Sigmoid colon (tissue), 7 donors: Measurements from ENCODE around the gene PPFIA4. TPM values are rescaled to one million over a fixed set of nuclear protein-coding genes. Genes with fewer than 3 reads are reported as not detected.

Experiments used
- DNase-seq: peaks from one replicate; pipeline ENCODE4 v3.0.0-alpha.2; 2019
- H3K27ac ChIP-seq, 4 donors: fragments of 200-600 bp; sonication (generic); one replicate each; pipeline ENCODE4 v1.5.1; 2016 to 2019; ENCODE audit warnings: mild to moderate bottlenecking in 1 of 4
- H3K27me3 ChIP-seq, 3 donors: fragments of 200-600 bp; sonication (generic); one replicate each; pipeline ENCODE4 v1.5.1; 2019; ENCODE audit warnings: mild to moderate bottlenecking in 1 of 3
- H3K36me3 ChIP-seq, 4 donors: fragments of 200-600 bp; sonication (generic); one replicate each; pipeline ENCODE4 v1.5.1; 2016 to 2019
- H3K4me1 ChIP-seq, 4 donors: fragments of 200-600 bp; sonication (generic); one replicate each; pipeline ENCODE4 v1.5.1; 2017 to 2019
- H3K4me3 ChIP-seq, 4 donors: fragments of 200-600 bp; sonication (generic); one replicate each; pipeline ENCODE4 v1.5.1; 2017 to 2019; ENCODE audit warnings: mild to moderate bottlenecking in 2 of 4, moderate library complexity in 1 of 4
- H3K9me3 ChIP-seq, 4 donors: fragments of 200-600 bp in 3 of 4; sonication (generic) in 3 of 4; one replicate each; pipeline versions ENCODE4 v1.5.1 to v1.6.1; 2013 to 2019
- EP300 ChIP-seq, 4 donors: sonication (generic); formaldehyde crosslinking; IDR thresholded peaks; one replicate each; pipeline ENCODE4 v1.6.1; 2017; ENCODE audit warnings: antibody characterized with exemption in 4 of 4
- POLR2A ChIP-seq, 2 donors: fragments of 450-650 bp; IDR thresholded peaks; one replicate each; pipeline ENCODE4 v1.6.1; 2016; ENCODE audit warnings: antibody characterized with exemption in 2 of 2, mild to moderate bottlenecking in 2 of 2, moderate library complexity in 2 of 2
- POLR2AphosphoS5 ChIP-seq, 4 donors: sonication (generic); formaldehyde crosslinking; IDR thresholded peaks; one replicate each; pipeline ENCODE4 v1.6.1; 2017; ENCODE audit warnings: antibody characterized with exemption in 4 of 4
- WGBS, 2 donors: extraction: QIAGEN DNeasy Blood & Tissue Kit; methylation state at CpG; one replicate each; pipeline ENCODE4 v1.1.7; 2013; 5-methylcytosine and 5-hydroxymethylcytosine counted together
- intact Hi-C: fragments of 100-400 bp; cut with DNase I; formaldehyde crosslinking; loops from one replicate; pipeline ENCODE4 v1.15.1; 2023
- polyA plus RNA-seq, 3 donors: library from polyadenylated mRNA; stranded (reverse); fragments of 200-250 nt; gene quantifications; one replicate each; pipeline ENCODE4 v1.2.3, GENCODE V29; 2013
- total RNA-seq, 4 donors: library from RNA; depleted of rRNA; stranded (reverse); fragments of >200 nt; gene quantifications; one replicate each; pipeline ENCODE4 v1.1.0, GENCODE V29; 2016
- TF ChIP-seq, protein P1 (sequence below), 4 experiments: fragments of 450-650 bp in 3 of 4; fragments of 200-600 bp in 1 of 4; IDR thresholded peaks; one replicate each; pipeline ENCODE4 v1.5.1; 2016 to 2019; ENCODE audit warnings: antibody characterized with exemption in 4 of 4, mild to moderate bottlenecking in 3 of 4, moderate library complexity in 2 of 4
- donor health status: healthy with polysubstance abuse.
- donor health status: Bipolar disorder and iron deficiency.
- donor health status: healthy.

The PPFIA4 gene
- total and polyA plus RNA-seq, 7 donors, result 0.52 to 15.0 (median 1.4) TPM; not detected in 2

DNA sequence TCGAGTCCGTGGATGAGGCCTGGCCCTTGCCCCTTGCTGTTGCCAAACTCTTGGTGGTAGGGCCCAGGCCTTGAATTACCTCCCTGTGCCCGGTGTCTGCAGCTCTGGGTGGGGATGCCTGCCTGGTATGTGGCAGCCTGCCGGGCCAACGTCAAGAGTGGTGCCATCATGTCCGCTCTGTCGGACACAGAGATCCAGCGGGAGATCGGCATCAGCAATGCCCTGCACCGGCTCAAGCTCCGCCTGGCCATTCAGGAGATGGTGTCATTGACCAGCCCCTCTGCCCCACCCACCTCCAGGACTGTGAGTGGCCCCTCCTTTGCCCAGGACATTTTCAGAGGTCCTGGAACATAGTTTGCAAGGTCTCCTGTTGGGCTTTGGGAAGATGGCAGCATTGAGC lies 33.8 kb downstream of the PPFIA4 start:
- no peak overlapping the region for H3K4me3 ChIP-seq
- H3K4me1 ChIP-seq, result no peaks in the 10 kb centered on the region
- H3K36me3 ChIP-seq, result no peaks in the 10 kb centered on the region
- no peaks in the 10 kb centered on the region for H3K9me3 ChIP-seq
- no peaks in the 10 kb centered on the region for H3K27me3 ChIP-seq
- no peak for DNase-seq
- H3K27ac ChIP-seq, result no peak overlapping the region
- WGBS, 2 donors, result 93 to 96% methylated on average over 11 of the region's 11 CpGs
- intact Hi-C loops, result no loop called here
- TF ChIP-seq POLR2A (IDR thresholded peaks at IDR 0.05), result no peak
- TF ChIP-seq, protein P1, sequence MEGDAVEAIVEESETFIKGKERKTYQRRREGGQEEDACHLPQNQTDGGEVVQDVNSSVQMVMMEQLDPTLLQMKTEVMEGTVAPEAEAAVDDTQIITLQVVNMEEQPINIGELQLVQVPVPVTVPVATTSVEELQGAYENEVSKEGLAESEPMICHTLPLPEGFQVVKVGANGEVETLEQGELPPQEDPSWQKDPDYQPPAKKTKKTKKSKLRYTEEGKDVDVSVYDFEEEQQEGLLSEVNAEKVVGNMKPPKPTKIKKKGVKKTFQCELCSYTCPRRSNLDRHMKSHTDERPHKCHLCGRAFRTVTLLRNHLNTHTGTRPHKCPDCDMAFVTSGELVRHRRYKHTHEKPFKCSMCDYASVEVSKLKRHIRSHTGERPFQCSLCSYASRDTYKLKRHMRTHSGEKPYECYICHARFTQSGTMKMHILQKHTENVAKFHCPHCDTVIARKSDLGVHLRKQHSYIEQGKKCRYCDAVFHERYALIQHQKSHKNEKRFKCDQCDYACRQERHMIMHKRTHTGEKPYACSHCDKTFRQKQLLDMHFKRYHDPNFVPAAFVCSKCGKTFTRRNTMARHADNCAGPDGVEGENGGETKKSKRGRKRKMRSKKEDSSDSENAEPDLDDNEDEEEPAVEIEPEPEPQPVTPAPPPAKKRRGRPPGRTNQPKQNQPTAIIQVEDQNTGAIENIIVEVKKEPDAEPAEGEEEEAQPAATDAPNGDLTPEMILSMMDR (IDR thresholded peaks at IDR 0.05), result no peak

DNA sequence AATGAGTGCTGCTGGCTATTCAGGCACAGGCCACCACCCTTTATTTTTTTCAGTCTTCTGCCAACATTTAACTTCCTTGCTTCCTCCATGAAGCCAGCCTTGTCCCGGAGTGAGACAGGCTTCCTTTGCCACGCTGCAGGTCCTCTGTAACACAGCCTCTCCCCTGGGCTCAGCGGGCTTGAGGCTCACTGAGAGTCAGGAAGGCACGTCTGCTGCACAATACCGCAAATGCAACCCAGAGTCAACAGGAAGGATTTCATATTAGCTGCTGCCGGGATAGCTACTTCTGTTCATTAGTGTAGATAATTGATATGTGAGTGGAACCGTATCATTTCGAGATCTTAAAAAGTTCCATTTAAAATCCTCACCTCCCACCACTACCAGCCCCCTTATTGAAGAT lies 37.0 kb downstream of the PPFIA4 start:
- peaks cover 0 to 5% (median 3%) of the 10 kb centered on the region in 4 donors for H3K4me1 ChIP-seq
- no peak for DNase-seq
- H3K36me3 ChIP-seq, result no peaks in the 10 kb centered on the region
- no peaks in the 10 kb centered on the region for H3K27me3 ChIP-seq
- no peak overlapping the region for H3K27ac ChIP-seq
- H3K9me3 ChIP-seq, result no peaks in the 10 kb centered on the region
- H3K4me3 ChIP-seq, result no peak overlapping the region
- intact Hi-C loops, result no loop called here
- TF ChIP-seq EP300 (IDR thresholded peaks at IDR 0.05), result no peak
- 60 to 83% methylated on average over 8 of the region's 8 CpGs for WGBS, 2 donors

DNA sequence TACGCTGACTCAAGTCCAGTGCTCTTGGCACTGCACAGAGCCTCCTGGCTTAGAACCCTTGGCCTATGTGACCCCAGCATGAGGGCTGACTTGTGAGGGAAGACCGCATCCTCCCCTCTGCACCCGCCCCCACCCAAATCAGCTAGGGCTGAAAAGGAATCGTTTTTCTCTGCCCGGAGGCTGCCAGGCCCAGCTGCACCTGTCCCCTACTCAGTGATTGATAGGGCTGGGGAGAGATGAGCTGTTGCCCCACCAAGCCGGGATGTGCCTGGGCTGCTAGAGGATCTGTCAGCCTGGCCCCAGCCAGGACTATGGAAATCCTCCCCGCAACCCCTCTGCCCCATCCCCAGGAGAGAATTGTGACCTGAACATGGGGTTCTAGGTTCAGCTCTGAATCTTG lies 38.9 kb downstream of the PPFIA4 start:
- intact Hi-C loops, result no loop called here
- no peak overlapping the region for H3K4me3 ChIP-seq
- no peaks in the 10 kb centered on the region for H3K36me3 ChIP-seq
- 71 to 84% methylated on average over 7 of the region's 7 CpGs for WGBS, 2 donors
- TF ChIP-seq POLR2A (IDR thresholded peaks at IDR 0.05), result no peak
- TF ChIP-seq EP300 (IDR thresholded peaks at IDR 0.05), result no peak
- TF ChIP-seq, protein P1 (IDR thresholded peaks at IDR 0.05), result no peak
- no peak for TF ChIP-seq POLR2AphosphoS5 (IDR thresholded peaks at IDR 0.05)
- H3K27me3 ChIP-seq, result no peaks in the 10 kb centered on the region
- H3K27ac ChIP-seq, result no peak overlapping the region
- peaks cover 0 to 24% (median 22%) of the 10 kb centered on the region in 4 donors for H3K4me1 ChIP-seq
- DNase-seq, result no peak
- no peaks in the 10 kb centered on the region for H3K9me3 ChIP-seq

DNA sequence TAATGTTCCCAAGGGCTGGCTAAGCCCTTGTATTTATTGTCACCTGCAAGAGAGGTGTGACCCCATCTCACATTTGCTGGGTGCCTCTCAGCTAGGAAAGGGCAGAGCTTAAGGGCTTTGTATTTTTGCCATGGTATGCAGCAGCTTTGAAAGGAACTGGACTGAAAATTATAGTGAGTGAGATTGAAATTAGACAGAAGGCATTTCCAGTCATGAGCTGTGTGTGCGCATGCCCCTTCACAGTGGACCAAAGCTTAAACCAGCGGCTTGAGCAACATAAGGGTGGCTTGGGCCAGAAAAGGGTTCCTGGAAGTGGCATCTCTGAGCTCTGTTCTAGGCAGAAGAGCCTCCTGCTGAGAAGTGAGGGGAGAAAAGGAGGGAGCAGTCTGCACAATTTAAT lies 39.7 kb downstream of the PPFIA4 start:
- 64 to 73% methylated on average over 2 of the region's 2 CpGs for WGBS, 2 donors
- Histone ChIP-seq H3K4me3 (no peak overlapping the region), H3K4me1 (peaks cover 0 to 25% (median 24%) of the 10 kb centered on the region in 4 donors), H3K36me3 (no peaks in the 10 kb centered on the region), H3K27me3 (no peaks in the 10 kb centered on the region), H3K9me3 (no peaks in the 10 kb centered on the region), H3K27ac (no peak overlapping the region)
- TF ChIP-seq, protein P1 (IDR thresholded peaks at IDR 0.05), result no peak
- TF ChIP-seq POLR2A (IDR thresholded peaks at IDR 0.05), result no peak
- TF ChIP-seq EP300 (IDR thresholded peaks at IDR 0.05), result no peak
- TF ChIP-seq POLR2AphosphoS5 (IDR thresholded peaks at IDR 0.05), result no peak
- no peak for DNase-seq
- intact Hi-C loops, result no loop called here

DNA sequence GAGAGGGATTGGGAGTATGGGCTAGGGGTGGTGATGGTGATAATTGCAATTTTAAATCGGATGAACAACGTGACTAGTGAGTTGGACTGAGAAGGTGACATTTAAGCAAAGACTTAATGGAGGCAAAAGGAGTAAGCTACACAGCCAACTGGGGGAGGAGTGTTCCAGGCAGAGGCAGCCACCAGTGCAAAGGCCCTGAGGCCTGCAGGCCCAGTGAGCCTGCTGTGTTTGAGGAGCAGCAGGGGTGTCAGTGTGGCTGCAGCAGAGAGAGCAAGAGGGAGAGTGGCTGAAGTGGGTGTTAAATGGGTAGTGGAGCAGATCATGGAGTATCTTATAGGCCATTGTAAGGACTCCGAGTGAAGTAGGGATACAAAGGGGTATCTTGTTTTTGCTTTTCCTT lies 40.7 kb downstream of the PPFIA4 start:
- TF ChIP-seq, protein P1 (IDR thresholded peaks at IDR 0.05), result no peak
- TF ChIP-seq EP300 (IDR thresholded peaks at IDR 0.05) (no peak), POLR2AphosphoS5 (IDR thresholded peaks at IDR 0.05) (no peak), POLR2A (IDR thresholded peaks at IDR 0.05) (no peak)
- DNase-seq, result no peak
- WGBS, 2 donors, result 92 to 94% methylated on average over 3 of the region's 3 CpGs

More for the DNA sequence above, 40.7 kb downstream of the PPFIA4 start:
- H3K27ac ChIP-seq, result no peak overlapping the region
- no peaks in the 10 kb centered on the region for H3K9me3 ChIP-seq
- no peak overlapping the region for H3K4me3 ChIP-seq
- H3K36me3 ChIP-seq, result no peaks in the 10 kb centered on the region
- H3K27me3 ChIP-seq, result no peaks in the 10 kb centered on the region
- peaks cover 0 to 25% (median 24%) of the 10 kb centered on the region in 4 donors for H3K4me1 ChIP-seq
- intact Hi-C loops, result no loop called here
